HG03432 (cell line): Measurements from ENCODE around the gene PNPLA6.
"Not testable (repeated sequence)": the region's sequence is repeated elsewhere in the genome, so short reads cannot be mapped to it uniquely, and the experiment has no call there.

Experiments used
- ATAC-seq: cut with Tn5 transposase; IDR thresholded peaks from one replicate; pipeline ENCODE4 v1.9.1; 2021; ENCODE audit warnings: mild to moderate bottlenecking, moderate library complexity; ENCODE audit not compliant: unreplicated experiment

Gene PNPLA6

DNA sequence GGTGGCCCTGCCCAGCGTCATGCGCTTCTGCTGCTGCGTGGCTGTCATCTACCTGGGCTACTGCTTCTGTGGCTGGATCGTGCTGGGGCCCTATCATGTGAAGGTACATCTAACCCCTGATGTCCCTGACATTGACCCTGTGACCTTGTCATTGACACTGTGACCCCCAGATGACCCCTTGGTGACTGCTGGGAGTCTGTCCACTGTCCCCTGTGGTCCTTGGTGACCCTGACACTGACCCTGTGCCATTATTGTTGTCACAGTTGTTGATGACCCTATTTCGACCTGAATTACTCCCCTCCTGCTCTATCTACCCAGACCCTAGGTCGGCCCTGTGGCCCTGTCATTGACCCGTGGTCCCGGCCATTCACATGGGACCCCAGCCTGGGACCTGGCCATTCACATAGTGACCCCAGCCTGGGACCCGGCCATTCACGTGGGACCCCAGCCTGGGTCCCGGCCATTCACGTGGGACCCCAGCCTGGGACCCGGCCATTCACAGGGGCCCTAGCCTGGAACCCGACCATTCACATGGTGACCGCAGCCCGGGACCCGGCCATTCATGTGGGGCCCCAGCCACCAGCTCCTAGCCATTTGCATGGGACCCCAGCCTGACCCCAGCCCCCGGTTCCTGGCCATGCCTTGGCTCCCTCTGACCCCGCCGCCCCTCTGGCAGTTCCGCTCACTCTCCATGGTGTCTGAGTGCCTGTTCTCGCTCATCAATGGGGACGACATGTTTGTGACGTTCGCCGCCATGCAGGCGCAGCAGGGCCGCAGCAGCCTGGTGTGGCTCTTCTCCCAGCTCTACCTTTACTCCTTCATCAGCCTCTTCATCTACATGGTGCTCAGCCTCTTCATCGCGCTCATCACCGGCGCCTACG, 5.7 kb upstream of the PNPLA6 start:
- ATAC-seq, result no peak

DNA sequence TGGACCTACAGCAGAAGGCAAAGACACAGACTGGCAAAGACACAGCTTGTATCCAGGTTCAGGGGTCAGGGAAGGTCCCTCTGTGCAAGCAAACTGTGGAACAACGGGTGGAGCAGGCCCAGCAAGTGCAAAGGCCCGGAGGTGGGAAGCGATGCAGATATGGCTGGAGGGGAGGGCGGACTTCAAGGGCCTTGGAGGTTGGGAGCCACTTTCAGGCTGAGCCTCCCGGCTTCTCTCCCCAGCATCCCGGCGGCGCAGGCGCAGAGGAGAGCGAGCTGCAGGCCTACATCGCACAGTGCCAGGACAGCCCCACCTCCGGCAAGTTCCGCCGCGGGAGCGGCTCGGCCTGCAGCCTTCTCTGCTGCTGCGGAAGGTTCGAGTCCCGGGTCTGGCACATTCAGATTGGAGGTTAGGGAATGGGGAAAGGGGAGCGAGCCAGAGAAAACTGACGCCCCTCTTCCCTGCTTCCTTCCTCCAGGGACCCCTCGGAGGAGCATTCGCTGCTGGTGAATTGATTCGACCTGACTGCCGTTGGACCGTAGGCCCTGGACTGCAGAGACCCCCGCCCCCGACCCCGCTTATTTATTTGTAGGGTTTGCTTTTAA, 2.1 kb upstream of the PNPLA6 start:
- ATAC-seq, result no peak

DNA sequence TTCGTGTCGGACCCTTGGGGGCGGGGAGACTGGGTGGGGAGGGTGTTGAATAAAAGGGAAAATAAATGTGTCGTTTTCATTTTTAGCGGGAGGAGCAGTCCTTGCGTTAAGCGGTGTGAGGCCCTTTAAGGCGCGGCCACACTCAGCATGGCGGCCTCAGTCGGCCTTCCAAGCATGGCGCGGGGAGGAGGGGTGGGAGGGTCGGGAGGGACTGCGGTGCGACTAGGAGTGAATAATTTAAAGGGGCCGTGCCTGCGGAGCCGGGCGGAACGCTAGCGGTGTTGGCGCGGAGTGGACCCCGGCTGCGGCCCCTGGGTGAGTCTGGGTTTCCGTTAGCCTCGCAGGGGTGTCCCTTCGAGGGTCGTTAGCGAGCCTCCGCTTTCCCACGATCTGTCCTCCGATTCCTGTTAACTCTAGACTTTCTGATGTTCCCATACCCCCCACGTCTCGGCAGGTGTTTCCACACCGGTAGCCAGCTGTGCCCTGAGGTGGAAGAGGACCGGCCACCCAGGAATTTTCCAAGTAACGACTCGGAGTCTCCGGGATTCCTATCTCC, 1.5 kb upstream of the PNPLA6 start:
- ATAC-seq, result no peak

DNA sequence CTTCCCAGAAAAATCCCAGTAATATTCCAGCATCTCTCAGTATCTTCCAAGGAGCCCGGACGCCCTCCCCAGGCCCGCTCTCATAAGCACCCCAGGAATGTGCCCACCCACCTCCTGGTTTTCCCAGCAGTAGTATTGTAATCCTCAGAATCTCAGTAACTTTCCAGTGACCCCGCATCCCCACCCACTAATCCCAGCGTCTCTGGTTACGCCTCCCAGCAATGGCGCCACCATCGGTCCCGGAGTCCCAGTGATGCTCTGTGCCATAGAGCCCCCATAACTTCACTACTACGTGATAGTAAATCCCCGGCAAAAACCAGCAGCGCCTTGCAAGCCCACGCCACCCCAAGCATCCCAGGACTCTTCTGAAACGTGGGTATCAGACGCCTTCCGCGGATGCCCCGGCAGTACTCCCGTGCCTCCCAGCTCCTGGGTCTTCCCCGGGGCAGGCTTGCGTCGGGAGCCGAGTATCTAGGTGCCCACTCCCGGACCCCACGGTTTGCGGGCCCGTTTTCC, 928 bp upstream of the PNPLA6 start:
- peak; percentile 11 for ATAC-seq

DNA sequence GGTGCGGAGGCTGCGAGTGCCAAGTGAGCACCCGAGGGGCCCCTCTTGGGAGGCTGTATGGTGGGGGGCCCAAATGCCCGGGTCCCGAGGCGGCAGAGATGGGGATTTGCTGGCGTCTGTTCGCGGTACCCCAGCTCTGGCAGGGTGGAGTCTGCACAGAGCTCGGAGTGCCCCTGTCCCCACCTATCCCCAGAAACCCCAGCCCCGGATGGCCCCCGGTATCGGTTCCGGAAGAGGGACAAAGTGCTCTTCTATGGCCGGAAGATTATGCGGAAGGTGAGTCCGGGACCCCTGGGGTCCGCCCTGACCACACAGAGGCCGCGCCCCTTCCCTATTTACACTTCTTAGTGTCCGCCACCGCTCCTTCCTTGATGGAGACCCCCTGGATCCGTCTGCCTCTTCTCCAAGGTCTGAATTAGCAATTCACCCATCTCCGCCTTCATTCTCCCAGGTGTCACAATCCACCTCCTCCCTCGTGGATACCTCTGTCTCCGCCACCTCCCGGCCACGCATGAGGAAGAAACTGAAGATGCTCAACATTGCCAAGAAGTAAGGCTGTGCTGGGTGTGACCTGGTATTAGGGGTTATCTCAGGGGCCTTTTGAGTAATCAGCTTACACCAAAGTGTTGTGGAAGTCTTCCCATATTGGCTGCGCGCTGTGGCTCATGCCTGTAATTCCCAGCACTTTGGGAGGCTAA, 630 bp downstream of the PNPLA6 start:
- no peak for ATAC-seq

DNA sequence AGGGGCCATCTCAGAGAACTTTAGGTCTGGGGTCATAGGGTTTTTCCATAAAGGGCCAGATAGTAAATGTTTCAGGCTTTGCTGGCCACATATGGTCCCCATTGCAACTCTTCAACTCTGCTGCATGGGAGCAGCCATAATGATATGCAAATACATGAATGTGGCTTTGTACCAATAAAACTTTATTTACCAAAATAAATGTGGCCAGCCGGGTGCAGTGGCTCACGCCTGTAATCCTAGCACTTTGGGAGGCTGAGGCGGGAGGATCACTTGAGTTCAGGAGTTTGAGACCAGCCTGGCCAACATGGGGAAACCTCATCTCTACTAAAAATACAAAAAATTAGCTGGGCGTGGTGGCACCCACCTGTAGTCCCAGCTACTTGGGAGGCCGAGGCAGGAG, 3.5 kb downstream of the PNPLA6 start:
- ATAC-seq, result not testable (repeated sequence)

DNA sequence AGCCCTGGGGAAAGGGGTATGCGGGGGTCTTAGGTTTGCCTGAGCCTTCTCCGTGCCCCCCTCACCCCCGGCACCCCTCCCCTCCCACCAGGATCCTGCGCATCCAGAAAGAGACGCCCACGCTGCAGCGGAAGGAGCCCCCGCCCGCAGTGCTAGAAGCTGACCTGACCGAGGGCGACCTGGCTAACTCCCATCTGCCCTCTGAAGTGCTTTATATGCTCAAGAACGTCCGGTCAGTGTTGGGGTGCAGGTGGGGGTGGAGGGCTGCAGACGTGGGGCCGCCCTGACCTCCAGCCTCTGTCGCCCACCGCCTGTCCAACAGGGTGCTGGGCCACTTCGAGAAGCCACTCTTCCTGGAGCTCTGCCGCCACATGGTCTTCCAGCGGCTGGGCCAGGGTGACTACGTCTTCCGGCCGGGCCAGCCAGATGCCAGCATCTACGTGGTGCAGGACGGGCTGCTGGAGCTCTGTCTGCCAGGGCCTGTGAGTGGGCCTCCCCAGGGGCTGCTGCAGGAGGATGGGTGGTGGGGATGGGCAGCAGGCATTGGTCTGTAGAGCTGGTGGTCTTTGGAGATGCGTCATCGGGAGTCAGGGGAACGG, 4.4 kb downstream of the PNPLA6 start:
- ATAC-seq, result no peak

DNA sequence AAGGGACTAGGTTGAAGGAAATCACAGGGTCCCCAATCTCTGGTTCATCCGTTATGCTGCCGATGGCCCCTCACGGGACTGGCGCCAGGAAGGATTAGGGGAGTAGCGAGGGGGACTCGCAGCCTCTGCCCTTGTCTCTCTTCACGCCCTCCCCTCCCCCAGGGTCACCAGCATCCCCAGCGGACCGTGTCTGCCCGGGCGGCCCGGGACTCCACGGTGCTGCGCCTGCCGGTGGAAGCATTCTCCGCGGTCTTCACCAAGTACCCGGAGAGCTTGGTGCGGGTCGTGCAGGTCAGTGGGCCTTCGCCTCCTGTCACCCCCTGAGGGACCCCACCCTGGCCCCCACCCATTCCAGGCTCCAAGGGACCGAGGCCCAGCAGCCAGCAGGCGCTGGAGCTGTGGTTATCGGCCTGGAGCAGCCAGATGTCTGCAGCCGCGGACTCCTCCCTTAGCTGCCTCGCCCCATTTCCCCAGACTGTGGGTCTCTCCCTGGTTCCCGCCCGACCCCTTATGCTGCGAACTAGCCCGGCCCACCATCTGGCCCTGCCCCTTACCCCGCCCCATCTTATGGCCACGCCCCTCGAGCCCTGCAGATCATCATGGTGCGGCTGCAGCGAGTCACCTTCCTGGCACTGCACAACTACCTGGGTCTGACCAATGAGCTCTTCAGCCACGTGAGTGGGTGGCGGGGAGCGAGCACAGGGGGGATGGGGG, 5.4 kb downstream of the PNPLA6 start:
- no peak for ATAC-seq

DNA sequence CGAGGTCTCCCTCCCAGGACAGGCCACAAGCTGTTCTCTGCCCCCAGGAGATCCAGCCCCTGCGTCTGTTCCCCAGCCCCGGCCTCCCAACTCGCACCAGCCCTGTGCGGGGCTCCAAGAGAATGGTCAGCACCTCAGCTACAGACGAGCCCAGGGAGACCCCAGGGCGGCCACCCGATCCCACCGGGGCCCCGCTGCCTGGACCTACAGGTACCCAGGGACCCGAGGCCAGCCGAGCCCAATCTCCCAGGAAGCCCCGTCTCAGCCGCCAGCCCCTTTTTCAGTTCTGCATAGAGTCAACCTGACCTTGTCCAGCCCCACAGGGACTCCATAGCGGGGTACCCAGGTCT, 5.9 kb downstream of the PNPLA6 start:
- ATAC-seq, result no peak

DNA sequence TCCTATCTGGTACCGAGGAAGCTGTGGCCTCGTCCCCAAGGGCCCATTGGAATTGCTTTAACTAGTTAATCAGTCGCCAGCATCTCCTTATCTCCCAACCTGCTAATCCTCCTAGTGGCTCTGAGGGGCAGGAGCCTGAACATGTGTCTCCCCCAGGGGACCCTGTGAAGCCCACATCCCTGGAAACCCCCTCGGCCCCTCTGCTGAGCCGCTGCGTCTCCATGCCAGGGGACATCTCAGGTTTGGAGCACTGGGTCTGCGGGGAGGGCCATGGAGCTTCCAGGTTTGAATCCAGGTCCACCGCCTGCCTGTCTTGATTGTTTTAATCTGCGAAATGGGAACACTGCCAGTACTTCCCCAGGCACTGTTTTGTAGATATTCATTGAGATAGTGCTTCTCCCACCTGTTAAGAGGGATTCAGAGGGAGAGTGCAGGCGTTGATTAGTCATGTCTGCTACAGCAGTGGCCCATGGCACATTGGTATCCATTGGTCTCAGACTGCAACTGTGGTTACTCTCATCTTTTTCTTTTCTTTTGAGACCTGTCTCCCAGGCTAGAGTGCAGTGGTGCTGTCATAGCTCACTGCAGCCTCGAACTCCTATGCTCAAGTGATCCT, 6.4 kb downstream of the PNPLA6 start:
- no peak for ATAC-seq

DNA sequence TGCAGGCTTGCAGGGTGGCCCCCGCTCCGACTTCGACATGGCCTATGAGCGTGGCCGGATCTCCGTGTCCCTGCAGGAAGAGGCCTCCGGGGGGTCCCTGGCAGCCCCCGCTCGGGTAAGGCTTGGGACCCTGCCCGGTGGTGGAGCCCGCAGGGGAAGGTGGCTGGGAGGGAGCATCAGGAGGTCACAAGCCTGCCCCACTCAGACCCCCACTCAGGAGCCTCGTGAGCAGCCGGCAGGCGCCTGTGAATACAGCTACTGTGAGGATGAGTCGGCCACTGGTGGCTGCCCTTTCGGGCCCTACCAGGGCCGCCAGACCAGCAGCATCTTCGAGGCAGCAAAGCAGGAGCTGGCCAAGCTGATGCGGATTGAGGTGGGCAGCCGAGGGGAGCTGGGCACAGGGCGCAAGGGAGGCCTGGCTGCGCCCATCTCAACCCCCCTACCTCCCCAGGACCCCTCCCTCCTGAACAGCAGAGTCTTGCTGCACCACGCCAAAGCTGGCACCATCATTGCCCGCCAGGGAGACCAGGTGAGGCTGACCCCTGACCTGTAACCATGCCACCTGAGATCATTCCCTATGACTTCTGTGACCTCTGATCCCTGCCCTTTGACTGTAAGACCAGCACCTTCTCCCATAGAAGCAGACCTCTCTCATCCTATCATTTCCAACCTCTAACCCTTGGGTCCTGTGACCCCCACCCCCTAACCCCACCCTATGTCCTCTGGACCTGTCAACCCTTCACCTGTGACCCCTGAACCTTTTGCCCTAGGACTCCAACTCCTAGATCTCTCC, 7.2 kb downstream of the PNPLA6 start:
- no peak for ATAC-seq

DNA sequence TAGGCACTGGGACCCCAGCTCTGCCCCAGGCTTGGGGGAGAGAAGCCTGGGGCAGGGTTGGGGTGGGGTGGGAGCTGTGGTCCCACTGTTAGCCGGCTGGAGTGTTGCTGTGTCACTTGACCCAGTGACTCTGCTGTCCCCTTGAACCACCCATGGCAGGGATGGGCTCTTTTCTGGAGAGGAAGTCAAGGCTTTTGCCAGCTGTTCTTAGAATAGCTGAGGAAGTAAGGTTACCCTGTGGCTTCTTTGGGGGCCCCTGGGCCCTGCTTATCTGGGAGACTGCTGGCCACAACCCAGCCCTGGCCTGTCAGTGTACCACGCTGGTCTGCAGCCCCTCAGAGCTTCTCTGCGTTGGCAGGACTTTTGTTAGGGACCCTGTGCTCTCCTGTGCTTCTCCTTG, 9.1 kb downstream of the PNPLA6 start:
- ATAC-seq, result no peak

DNA sequence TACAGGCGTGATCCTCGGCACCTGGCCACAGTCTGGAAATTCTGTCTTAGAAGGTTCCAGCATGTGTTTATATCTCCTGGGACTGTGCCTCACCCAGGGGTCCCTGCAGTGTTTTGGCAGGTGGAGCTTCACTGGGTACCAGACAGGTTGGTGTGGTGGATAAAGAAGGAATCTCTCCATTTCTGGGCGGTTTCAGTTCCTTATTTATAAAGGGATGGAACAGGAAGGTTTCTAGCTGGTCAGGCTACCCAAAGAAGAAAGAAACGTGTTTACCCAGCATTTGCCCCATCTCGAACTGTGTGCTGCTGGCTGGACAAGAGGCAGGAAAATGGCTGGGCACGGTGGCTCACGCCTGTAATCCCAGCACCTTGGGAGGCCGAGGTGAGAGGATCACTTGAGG, 9.8 kb downstream of the PNPLA6 start:
- no peak for ATAC-seq

DNA sequence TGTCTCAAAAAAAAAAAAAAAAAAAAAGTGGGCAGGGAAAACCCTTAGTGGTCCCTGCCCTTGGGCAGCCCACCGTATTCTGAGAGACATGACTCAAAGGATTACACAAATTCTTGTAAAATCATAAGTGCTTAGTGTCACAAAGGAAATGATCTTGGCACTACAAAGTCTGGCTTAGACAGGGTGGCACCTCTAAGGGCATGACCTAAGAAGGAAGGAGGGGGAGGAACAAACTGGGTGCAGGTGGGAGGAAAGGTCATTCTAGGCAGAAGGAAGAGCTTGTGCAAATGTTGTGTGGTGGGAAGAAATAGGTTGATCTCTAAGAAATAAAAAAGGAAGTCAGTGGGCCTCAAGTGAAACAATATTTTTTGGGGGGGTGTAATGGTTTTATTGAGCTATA, 10.4 kb downstream of the PNPLA6 start:
- ATAC-seq, result no peak

DNA sequence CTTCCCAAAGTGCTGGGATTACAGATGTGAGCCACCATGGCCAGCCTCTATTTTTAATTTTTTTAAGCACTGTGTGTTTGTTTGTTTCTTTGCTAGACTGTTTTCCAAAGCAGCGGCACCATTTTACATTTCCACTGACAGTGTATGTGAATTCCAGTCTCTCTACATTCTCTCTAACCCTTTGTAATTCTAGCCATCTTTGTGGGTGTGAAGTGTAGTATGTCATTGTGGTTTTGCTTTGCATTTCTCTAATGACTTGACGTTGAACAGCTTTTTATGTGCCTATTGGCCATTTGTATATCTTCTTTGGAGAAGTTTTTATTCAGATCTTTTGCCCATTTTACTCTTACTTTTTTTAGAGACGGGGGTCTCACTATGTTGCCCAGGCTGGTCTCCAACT, 11.6 kb downstream of the PNPLA6 start:
- no peak for ATAC-seq

DNA sequence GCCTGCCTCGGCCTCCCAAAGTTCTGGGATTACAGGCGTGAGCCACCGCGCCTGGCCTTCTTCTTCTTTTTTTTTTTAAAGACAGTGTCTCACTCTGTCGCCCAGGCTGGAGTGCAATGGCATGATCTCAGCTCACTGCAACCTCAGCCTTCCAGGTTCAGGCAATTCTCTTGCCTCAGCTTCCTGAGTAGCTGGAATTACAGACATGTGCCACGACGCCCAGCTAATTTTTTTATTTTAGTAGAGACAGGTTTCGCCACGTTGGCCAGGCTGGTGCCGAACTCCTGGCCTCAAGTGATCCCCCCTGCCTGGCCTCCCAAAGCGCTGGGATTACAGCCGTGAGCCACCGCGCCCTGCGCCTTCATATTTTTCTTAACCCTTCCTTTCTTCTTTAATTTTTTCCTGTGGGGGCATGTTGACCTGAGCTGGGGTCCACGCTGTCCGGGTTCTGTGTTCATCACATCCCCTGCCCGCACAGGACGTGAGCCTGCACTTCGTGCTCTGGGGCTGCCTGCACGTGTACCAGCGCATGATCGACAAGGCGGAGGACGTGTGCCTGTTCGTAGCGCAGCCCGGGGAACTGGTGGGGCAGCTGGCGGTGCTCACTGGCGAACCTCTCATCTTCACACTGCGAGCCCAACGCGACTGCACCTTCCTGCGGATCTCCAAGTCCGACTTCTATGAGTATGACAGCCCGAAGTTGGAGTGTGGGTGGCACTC, 14.1 kb downstream of the PNPLA6 start:
- ATAC-seq, result no peak

DNA sequence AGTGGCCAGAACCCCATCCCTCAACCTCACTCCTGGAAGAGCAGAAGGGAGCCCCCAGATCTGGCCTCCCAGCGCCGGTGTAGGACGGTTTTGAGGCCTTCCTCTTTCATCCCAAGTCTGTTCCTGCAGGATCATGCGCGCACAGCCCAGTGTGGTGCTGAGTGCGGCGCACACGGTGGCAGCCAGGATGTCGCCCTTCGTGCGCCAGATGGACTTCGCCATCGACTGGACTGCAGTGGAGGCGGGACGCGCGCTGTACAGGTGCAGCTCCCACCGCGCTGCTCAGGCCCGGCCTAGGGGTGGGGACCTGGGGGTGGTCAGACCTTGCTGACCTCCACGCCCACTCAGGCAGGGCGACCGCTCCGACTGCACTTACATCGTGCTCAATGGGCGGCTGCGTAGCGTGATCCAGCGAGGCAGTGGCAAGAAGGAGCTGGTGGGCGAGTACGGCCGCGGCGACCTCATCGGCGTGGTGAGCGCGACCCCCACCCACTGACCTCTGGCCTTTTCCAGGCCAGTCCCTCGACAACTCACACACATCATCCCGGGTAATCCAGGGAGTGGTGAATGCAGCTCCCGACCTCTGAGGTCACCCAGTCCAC, 14.8 kb downstream of the PNPLA6 start:
- no peak for ATAC-seq
